SJSA1 (cell line): Measurements from ENCODE around the gene GLO1. TPM values are rescaled to one million over a fixed set of nuclear protein-coding genes. Genes with fewer than 3 reads are reported as not detected.
"Not testable (repeated sequence)": the region's sequence is repeated elsewhere in the genome, so short reads cannot be mapped to it uniquely, and the experiment has no call there.

Experiments used
- DNase-seq, 2 experiments: peaks; one replicate each; pipeline ENCODE4 v3.0.0-alpha.2; 2015 to 2020; ENCODE audit warnings: low spot score in 2 of 2, low read depth in 1 of 2
- H3K27ac ChIP-seq: fragments of 250-450 bp; sonication (Bioruptor Pico); 2 replicates; pipeline ENCODE4 v1.5.1; 2020; ENCODE audit warnings: mild to moderate bottlenecking, moderate library complexity
- H3K27me3 ChIP-seq: fragments of 250-450 bp; sonication (Bioruptor Pico); replicated peaks from 2 replicates; pipeline ENCODE4 v1.5.1; 2020; ENCODE audit warnings: mild to moderate bottlenecking, moderate library complexity
- H3K36me3 ChIP-seq: fragments of 250-450 bp; sonication (Bioruptor Pico); 2 replicates; pipeline ENCODE4 v1.5.1; 2020; ENCODE audit warnings: mild to moderate bottlenecking
- H3K4me1 ChIP-seq: fragments of 250-450 bp; sonication (Bioruptor Pico); replicated peaks from 2 replicates; pipeline ENCODE4 v1.6.1; 2021; ENCODE audit warnings: mild to moderate bottlenecking
- H3K4me3 ChIP-seq: fragments of 250-450 bp; sonication (Bioruptor Pico); 2 replicates; pipeline ENCODE4 v1.5.1; 2020; ENCODE audit warnings: mild to moderate bottlenecking
- H3K9me3 ChIP-seq: fragments of 250-450 bp; sonication (Bioruptor Pico); replicated peaks from 2 replicates; pipeline ENCODE4 v1.5.1; 2020; ENCODE audit warnings: mild to moderate bottlenecking
- total RNA-seq: library from RNA; depleted of rRNA; stranded (reverse); fragments of >200 nt; shearing (Covaris generic); gene quantifications from 2 replicates; pipeline ENCODE4 v1.2.3, GENCODE V29; 2014

Gene GLO1
- total RNA-seq, 1 experiment from 2014 or later, result 295 TPM

DNA sequence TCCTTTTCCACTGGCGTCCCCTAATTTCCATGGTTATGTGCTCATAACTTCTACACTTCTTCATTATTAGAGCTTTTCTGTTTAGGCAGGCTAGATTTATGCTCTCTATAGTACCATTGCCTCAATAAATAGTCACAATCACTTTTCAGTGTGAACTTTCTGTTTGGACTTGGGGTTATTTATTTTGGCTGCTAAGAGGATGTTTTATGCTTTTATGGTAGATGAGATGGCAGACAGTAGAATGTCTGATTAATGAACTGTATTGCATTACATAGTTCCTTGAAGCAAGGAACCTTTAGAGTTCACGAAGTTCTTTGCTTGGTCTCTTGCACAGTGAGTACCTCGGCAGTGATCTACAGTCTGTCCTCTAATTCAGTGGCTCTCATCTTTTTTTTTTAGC is 19.1 kb upstream of the GLO1 start:
- Histone ChIP-seq H3K9me3 (peaks cover 4% of the 10 kb centered on the region; the same call in 1 of the 2 replicates), H3K36me3 (no peaks in the 10 kb centered on the region), H3K4me1 (no peaks in the 10 kb centered on the region), H3K27me3 (peaks cover 6% of the 10 kb centered on the region; the same call in 1 of the 2 replicates), H3K4me3 (no peak overlapping the region), H3K27ac (no peak overlapping the region)
- no peak for DNase-seq

DNA sequence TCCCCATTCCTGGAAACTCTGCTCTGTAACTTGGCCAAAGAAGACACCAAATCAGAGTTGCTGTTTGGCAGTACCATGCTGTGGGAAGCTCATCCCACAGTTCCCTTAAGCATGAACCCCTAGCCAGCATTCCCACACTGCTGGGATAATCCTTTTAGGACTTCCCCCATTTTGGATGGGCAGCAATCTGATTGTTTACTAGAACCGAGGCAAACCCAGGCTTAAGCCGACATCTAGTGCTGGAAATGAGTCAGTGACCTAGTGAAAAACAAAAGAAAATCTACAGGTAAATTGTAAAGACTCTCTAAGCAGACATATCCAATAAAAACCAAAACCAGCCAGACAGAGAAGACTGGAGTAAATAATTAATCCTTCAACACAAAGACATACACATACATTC is 17.4 kb upstream of the GLO1 start:
- peaks cover 19% of the 10 kb centered on the region for H3K27me3 ChIP-seq
- no peak overlapping the region for H3K27ac ChIP-seq
- H3K4me1 ChIP-seq, result no peaks in the 10 kb centered on the region
- peaks cover 4% of the 10 kb centered on the region; the same call in 1 of the 2 replicates for H3K9me3 ChIP-seq
- DNase-seq, result no peak
- H3K36me3 ChIP-seq, result no peaks in the 10 kb centered on the region
- no peak overlapping the region for H3K4me3 ChIP-seq

DNA sequence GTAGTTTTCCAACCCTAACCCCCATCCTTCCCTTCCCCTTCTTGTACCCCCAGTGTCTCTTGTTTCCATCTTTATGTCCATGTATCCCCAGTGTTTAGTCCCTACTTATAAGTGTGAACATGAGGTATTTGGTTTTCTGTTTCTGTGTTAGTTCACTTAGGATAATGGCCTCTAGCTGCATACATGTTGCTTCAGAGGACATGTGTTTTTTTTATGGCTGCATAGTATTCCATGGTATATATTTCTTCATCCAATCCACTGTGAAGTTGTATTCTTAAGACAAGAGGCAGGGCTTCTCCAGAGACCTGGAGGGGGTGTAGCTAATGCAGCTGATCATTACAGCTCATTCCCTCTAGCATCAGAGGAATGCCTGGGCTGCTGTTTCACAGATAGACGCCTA is 16.4 kb upstream of the GLO1 start:
- Histone ChIP-seq H3K36me3 (no peaks in the 10 kb centered on the region), H3K27me3 (peaks cover 27% of the 10 kb centered on the region), H3K9me3 (peaks cover under 1% of the 10 kb centered on the region; the same call in 1 of the 2 replicates), H3K27ac (no peak overlapping the region), H3K4me1 (no peaks in the 10 kb centered on the region), H3K4me3 (no peak overlapping the region)
- no peak for DNase-seq

GRCh38 chr6:38716825-38717224 is 13.9 kb upstream of the GLO1 start:
- no peaks in the 10 kb centered on the region; the same call in 1 of the 2 replicates for H3K9me3 ChIP-seq
- H3K4me1 ChIP-seq, result no peaks in the 10 kb centered on the region
- H3K36me3 ChIP-seq, result no peaks in the 10 kb centered on the region
- H3K27ac ChIP-seq, result no peak overlapping the region
- no peak overlapping the region for H3K4me3 ChIP-seq
- no peak for DNase-seq
- H3K27me3 ChIP-seq, result peaks cover 36% of the 10 kb centered on the region

DNA sequence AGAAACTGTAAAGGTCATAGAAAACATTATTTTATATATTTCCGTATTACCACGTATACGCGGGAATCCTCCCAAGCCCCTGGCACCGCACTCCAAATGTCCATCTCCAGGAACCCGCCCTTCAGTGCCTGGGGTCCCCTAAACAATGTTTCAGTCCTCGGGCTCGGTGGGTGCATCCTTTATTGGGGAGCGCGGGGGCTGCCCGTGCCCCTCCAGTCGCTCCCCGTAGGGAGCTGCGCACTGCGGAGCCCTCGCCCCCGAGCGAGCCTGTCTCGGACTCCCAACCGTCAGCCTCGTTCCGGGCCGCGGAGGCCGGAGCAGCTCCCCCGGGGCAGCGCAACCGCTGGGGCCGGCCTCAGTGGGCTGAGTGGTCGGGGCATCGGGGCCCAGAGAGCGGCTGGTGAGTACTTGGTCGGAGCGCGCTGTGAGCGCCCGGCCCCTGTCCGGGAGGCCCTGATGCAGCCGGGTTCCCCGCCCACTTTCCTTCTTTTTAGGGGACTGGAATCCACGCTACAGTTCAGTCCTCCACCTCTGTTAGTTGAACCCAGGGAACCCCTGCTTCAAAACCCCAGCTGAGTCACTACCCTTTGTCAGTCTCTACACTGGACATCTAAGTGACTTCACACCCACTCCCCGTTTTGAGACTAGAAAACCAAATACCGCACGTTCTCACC is 12.2 kb upstream of the GLO1 start, which contains the start of gene DNAH8:
Gene DNAH8, plus strand, starts transcription at position 296 of the 674 bp plus-strand sequence. CDS start 7,499 bp downstream, outside the sequence.
- no peak for DNase-seq

GRCh38 chr6:38714239-38715015 is 11.5 kb upstream of the GLO1 start:
- H3K4me3 ChIP-seq, result no peak overlapping the region
- no peaks in the 10 kb centered on the region for H3K36me3 ChIP-seq
- DNase-seq, result no peak
- H3K4me1 ChIP-seq, result no peaks in the 10 kb centered on the region
- H3K27me3 ChIP-seq, result peaks cover 34% of the 10 kb centered on the region
- no peak overlapping the region for H3K27ac ChIP-seq
- H3K9me3 ChIP-seq, result no peaks in the 10 kb centered on the region; the same call in 1 of the 2 replicates

More for the DNA sequence above, 12.2 kb upstream of the GLO1 start, which contains the start of gene DNAH8:
- Histone ChIP-seq H3K4me1 (no peaks in the 10 kb centered on the region), H3K27me3 (peaks cover 34% of the 10 kb centered on the region), H3K4me3 (no peak within 1 kb of the TSS), H3K36me3 (no peaks in the 10 kb centered on the region), H3K9me3 (no peaks in the 10 kb centered on the region; the same call in 1 of the 2 replicates), H3K27ac (no peak within 1 kb of the TSS)

GRCh38 chr6:38713812-38714211 is 10.9 kb upstream of the GLO1 start:
- Histone ChIP-seq H3K4me3 (no peak overlapping the region), H3K9me3 (no peaks in the 10 kb centered on the region; the same call in 1 of the 2 replicates), H3K36me3 (no peaks in the 10 kb centered on the region), H3K27ac (no peak overlapping the region), H3K4me1 (no peaks in the 10 kb centered on the region), H3K27me3 (peaks cover 34% of the 10 kb centered on the region)
- DNase-seq, result no peak

- Histone ChIP-seq H3K4me1 (no peaks in the 10 kb centered on the region), H3K4me3 (no peak overlapping the region), H3K9me3 (no peaks in the 10 kb centered on the region), H3K27ac (no peak overlapping the region), H3K36me3 (no peaks in the 10 kb centered on the region), H3K27me3 (peaks cover 8% of the 10 kb centered on the region; the same call in 1 of the 2 replicates)
- no peak for DNase-seq
These were observed 5.6 kb upstream of the GLO1 start for GRCh38 chr6:38708496-38708895.

GRCh38 chr6:38705924-38706323 is 3.0 kb upstream of the GLO1 start:
- peaks cover 3% of the 10 kb centered on the region; the same call in 1 of the 2 replicates for H3K4me1 ChIP-seq

DNA sequence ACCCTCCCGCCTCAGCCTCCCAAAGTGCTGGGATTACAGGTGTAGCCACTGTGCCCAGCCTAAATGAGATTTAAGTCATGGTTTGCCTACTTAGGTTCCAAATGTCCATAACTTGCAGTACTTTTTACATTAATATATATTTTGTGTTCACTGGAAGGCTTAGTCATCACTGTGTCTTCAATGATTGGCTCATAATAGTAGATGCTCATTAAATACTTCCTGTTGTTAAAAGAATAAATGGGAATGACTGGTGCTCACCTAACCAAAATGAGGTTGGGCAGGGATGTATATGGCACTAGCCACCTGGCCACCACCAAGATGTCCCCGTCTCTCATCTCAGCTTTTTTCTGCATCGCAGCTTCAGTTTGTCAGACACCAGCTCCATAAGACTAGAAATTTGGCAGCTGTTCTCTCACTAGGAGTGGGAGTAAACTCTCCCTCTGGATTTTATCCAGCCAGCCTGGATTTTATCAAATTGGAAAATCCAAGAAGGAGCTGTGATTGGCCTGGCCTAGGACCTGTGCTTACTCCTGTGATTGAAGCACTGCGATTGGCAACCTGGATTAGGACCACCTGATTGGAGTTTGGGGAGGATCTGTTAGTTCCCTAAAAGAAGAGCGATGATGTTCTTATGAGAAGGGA is 1.1 kb upstream of the GLO1 start:
- Histone ChIP-seq H3K27ac (no peak overlapping the region), H3K27me3 (no peaks in the 10 kb centered on the region; the same call in 1 of the 2 replicates), H3K4me3 (no peak overlapping the region), H3K4me1 (peaks cover 3% of the 10 kb centered on the region; the same call in 1 of the 2 replicates), H3K9me3 (0 out of 2 replicates have a peak, but pooled peaks cover 6% of the 10 kb centered on the region), H3K36me3 (peaks cover 27% of the 10 kb centered on the region)
- DNase-seq, result no peak

More at GRCh38 chr6:38705924-38706323, 3.0 kb upstream of the GLO1 start:
- no peak overlapping the region for H3K27ac ChIP-seq
- 0 out of 2 replicates have a peak, but pooled peaks cover 3% of the 10 kb centered on the region for H3K9me3 ChIP-seq
- DNase-seq, result no peak
- no peaks in the 10 kb centered on the region; the same call in 1 of the 2 replicates for H3K27me3 ChIP-seq
- H3K36me3 ChIP-seq, result peaks cover 16% of the 10 kb centered on the region
- no peak overlapping the region for H3K4me3 ChIP-seq

GRCh38 chr6:38701551-38701950 is 1.4 kb downstream of the GLO1 start:
- Histone ChIP-seq H3K4me3 (no peak overlapping the region), H3K27me3 (no peaks in the 10 kb centered on the region; the same call in 1 of the 2 replicates), H3K27ac (no peak overlapping the region), H3K9me3 (peaks cover 6% of the 10 kb centered on the region; the same call in 1 of the 2 replicates), H3K4me1 (peaks cover 3% of the 10 kb centered on the region; the same call in 1 of the 2 replicates), H3K36me3 (peaks cover 31% of the 10 kb centered on the region)
- no peak for DNase-seq

GRCh38 chr6:38699702-38700101 is 3.2 kb downstream of the GLO1 start:
- not testable (repeated sequence) for H3K4me1 ChIP-seq, H3K4me3 ChIP-seq, DNase-seq, H3K9me3 ChIP-seq, H3K27ac ChIP-seq, H3K27me3 ChIP-seq
- peaks cover 33% of the 10 kb centered on the region for H3K36me3 ChIP-seq

DNA sequence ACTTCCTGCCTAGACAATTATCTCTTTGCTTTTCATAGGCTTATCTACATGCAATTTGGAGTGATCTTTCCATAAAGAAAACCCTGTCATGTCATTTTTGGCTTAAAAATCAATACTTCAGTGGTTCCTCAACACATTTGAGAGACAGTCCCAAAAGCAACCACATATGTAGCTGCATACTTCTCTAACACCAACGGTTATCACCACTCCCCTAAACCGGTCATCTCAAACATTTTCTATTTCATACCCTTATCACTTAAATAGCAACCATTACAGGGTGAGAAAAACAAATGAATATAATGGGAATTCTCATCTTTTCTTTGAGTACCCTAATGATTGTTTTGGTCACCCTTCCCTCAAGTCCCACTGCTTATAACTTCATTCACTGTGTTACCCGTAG is 5.1 kb downstream of the GLO1 start:
- no peak for DNase-seq
- Histone ChIP-seq H3K36me3 (peaks cover 33% of the 10 kb centered on the region), H3K4me1 (no peaks in the 10 kb centered on the region; the same call in 1 of the 2 replicates), H3K27ac (no peak overlapping the region), H3K4me3 (no peak overlapping the region), H3K9me3 (peaks cover 6% of the 10 kb centered on the region; the same call in 1 of the 2 replicates), H3K27me3 (no peaks in the 10 kb centered on the region)
